Naive thymus-derived CD4-positive, alpha-beta T cell (primary cell): Measurements from ENCODE around the gene CLCA4. TPM values are rescaled to one million over a fixed set of nuclear protein-coding genes. Genes with fewer than 3 reads are reported as not detected.
A peak's percentile ranks its signal among the peaks of the same experiment; 100 is the strongest.

Source experiments
- ATAC-seq: fragments of 150-1000 bp; cut with Tn5 transposase; 2 replicates; pipeline ENCODE4 v1.10.0; 2021; ENCODE audit warnings: mild to moderate bottlenecking, moderate library complexity
- CTCF ChIA-PET: fragments of 350-600 bp; sonication (Branson Sonifier 250); formaldehyde crosslinking; loops from one replicate; lab custom pipeline; 2021; ENCODE audit warnings: antibody characterized with exemption; lab: Charles Lee
- POLR2A ChIA-PET: fragments of 350-600 bp; sonication (Branson Sonifier 250); formaldehyde crosslinking; loops from one replicate; lab custom pipeline; 2021; ENCODE audit warnings: antibody characterized with exemption, inconsistent platforms; lab: Charles Lee
- DNase-seq, 9 donors: peaks; one replicate each; pipeline versions ENCODE4 v3.0.0 to v3.0.0-alpha.2; 2020 to 2022; ENCODE audit warnings: mixed read lengths in 1 of 9
- H3K27ac ChIP-seq: one replicate; pipeline ENCODE4 v1.7.0; 2013; ENCODE audit warnings: mild to moderate bottlenecking, low read depth, low read length, moderate library complexity
- H3K27me3 ChIP-seq, 2 donors: one replicate each; pipeline ENCODE4 v1.7.0; 2013; ENCODE audit warnings: low read length in 2 of 2, mild to moderate bottlenecking in 2 of 2, moderate library complexity in 2 of 2; ENCODE audit not compliant: control insufficient read depth in 2 of 2, insufficient read depth in 2 of 2
- H3K36me3 ChIP-seq, 3 experiments: 1 replicate in 2 of 3; 2 replicates in 1 of 3; pipeline ENCODE4 v1.7.0; 2013; ENCODE audit warnings: low read length in 3 of 3, mild to moderate bottlenecking in 3 of 3, moderate library complexity in 1 of 3; ENCODE audit not compliant: insufficient read depth in 3 of 3, control insufficient read depth in 2 of 3
- H3K4me1 ChIP-seq, 2 donors: one replicate each; pipeline ENCODE4 v1.7.0; 2013; ENCODE audit warnings: low read length in 2 of 2, mild to moderate bottlenecking in 2 of 2, moderate library complexity in 1 of 2; ENCODE audit not compliant: control insufficient read depth in 2 of 2, insufficient read depth in 2 of 2
- H3K4me3 ChIP-seq: 2 replicates; pipeline ENCODE4 v1.7.0; 2013; ENCODE audit warnings: mild to moderate bottlenecking, low read length
- H3K9me3 ChIP-seq, 3 experiments: 1 replicate in 2 of 3; 2 replicates in 1 of 3; pipeline ENCODE4 v1.7.0; 2013; ENCODE audit warnings: low read length in 3 of 3; ENCODE audit not compliant: control insufficient read depth in 2 of 3
- H3K27ac Mint-ChIP-seq, 9 donors: one replicate each; pipeline ENCODE4 v1.8.0; 2020 to 2022; ENCODE audit warnings: mixed read lengths in 9 of 9, mild to moderate bottlenecking in 8 of 9, moderate library complexity in 5 of 9, inconsistent platforms in 2 of 9
- H3K27me3 Mint-ChIP-seq, 5 donors: one replicate each; pipeline ENCODE4 v1.8.0; 2021 to 2022; ENCODE audit warnings: mixed read lengths in 5 of 5, mild to moderate bottlenecking in 1 of 5
- H3K36me3 Mint-ChIP-seq, 5 donors: one replicate each; pipeline ENCODE4 v1.8.0; 2020 to 2022; ENCODE audit warnings: mixed read lengths in 5 of 5, mild to moderate bottlenecking in 3 of 5, inconsistent platforms in 1 of 5
- H3K4me1 Mint-ChIP-seq, 7 donors: one replicate each; pipeline ENCODE4 v1.8.0; 2020 to 2022; ENCODE audit warnings: mixed read lengths in 7 of 7, mild to moderate bottlenecking in 3 of 7, inconsistent platforms in 1 of 7
- H3K4me3 Mint-ChIP-seq, 10 donors: one replicate each; pipeline ENCODE4 v1.8.0; 2020 to 2022; ENCODE audit warnings: mild to moderate bottlenecking in 10 of 10, mixed read lengths in 10 of 10, moderate library complexity in 6 of 10, inconsistent platforms in 2 of 10
- H3K9me3 Mint-ChIP-seq, 11 donors: one replicate each; pipeline ENCODE4 v1.8.0; 2020 to 2022; ENCODE audit warnings: mixed read lengths in 11 of 11, mild to moderate bottlenecking in 4 of 11, inconsistent platforms in 1 of 11, moderate library complexity in 1 of 11
- intact Hi-C, 2 donors: fragments of 100-400 bp; cut with micrococcal nuclease; formaldehyde crosslinking; loops; one replicate each; pipeline ENCODE4 v1.15.1; 2023
- polyA plus RNA-seq, 2 donors: library from polyadenylated mRNA; unstranded; fragments of 300-500 nt; fragmentation: Illumina TruSeq; gene quantifications; one replicate each; pipeline ENCODE4 v1.2.3, GENCODE V29; 2021
- total RNA-seq, 6 experiments: library from RNA in 5 of 6; stranded (reverse) in 5 of 6; gene quantifications; 1 replicate in 5 of 6; 2 replicates in 1 of 6; pipeline ENCODE4 v1.2.3 and lab custom pipeline; 2021 to 2026

CLCA4 gene
- total and polyA plus RNA-seq, 7 experiments from 2014 or later: not detected

DNA sequence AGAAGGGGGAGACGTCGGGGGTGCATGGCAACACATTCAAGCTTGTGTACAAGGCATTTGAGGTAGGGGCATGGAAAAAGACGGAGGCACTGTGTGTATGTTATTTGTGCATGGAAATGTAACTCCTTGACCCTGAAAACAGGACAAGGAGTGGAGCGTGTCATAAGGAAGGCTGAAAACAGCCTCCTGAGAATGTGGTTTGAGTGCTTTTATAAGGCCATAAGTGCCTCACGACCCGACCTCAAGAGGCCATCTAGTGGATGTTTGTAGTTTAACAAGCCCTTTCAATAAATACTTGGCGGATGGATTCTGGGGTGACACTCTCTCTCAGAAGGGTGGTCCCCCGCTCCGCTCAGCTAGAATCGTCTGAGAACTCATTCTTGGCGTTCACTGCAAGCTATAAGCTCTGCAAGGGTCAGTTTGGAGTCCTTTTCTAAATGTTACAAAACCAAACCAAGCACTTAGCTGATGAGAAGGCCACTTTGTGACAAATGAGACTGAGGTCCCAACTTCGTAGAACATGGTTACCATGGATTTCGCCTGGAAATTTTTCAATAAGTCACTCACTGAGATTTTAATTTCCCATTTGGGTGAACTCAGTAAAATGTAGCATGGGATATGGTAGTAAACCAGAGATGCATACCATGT, 38.8 kb upstream of the CLCA4 start:
- no peak overlapping the region for H3K4me3 Mint-ChIP-seq
- H3K9me3 Mint-ChIP-seq: peaks cover 0 to 3% (median 0%) of the 10 kb centered on the region in 11 donors
- H3K4me1 Mint-ChIP-seq: peaks cover 0 to 8% (median 0%) of the 10 kb centered on the region in 7 donors
- Histone ChIP-seq H3K4me1 (no peaks in the 10 kb centered on the region), H3K4me3 (no peak overlapping the region), H3K27me3 (no peaks in the 10 kb centered on the region), H3K27ac (no peak overlapping the region), H3K9me3 (no peaks in the 10 kb centered on the region), H3K36me3 (no peaks in the 10 kb centered on the region)
- peak in 5 of 9 donors; percentile 13 to 30 (median 25) for DNase-seq
- ChIA-PET POLR2A (interaction anchor here (1.3 kb wide), 1 partner anchor 196 kb away, joined by 3 read pairs; the partner anchor contains the start of gene SH3GLB1), CTCF (interaction anchor here (0.5 to 1.5 kb wide), 5 partner anchors 11 to 130 kb away, joined by 3 to 7 read pairs (median 3); no protein-coding TSS in a partner anchor)
- peaks cover 0 to 29% (median 6%) of the 10 kb centered on the region in 5 donors for H3K27me3 Mint-ChIP-seq
- ATAC-seq: peak; percentile 41
- H3K27ac Mint-ChIP-seq: no peak overlapping the region
- no peaks in the 10 kb centered on the region for H3K36me3 Mint-ChIP-seq
- intact Hi-C loops: loop anchor here (1.0 to 10.0 kb wide), 4 partner anchors 89 to 457 kb away; partner anchors contain the start of gene SH3GLB1 (in 1 of the 2)

DNA sequence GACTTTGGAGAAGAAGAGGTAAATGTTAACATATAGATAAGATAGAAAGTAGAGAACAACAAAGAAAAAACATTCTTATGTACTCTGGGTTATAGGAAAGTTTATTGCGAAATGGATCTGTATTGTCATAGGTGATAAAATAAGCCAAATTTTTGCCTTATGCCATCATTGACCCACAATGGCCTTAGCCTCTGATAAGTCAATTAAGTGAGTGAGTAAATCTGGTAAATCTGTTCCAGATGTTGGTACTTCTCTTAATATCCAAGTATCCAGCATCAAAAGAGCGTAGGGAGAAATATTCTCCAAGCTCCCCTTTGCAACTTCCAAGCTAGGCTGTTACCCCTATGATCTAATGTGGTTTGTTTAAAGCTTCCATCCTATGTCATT, 38.3 kb upstream of the CLCA4 start:
- no peak for ATAC-seq
- intact Hi-C loops: loop anchor here (1.0 to 10.0 kb wide), 4 partner anchors 89 to 456 kb away; partner anchors contain the start of gene SH3GLB1 (in 1 of the 2)

DNA sequence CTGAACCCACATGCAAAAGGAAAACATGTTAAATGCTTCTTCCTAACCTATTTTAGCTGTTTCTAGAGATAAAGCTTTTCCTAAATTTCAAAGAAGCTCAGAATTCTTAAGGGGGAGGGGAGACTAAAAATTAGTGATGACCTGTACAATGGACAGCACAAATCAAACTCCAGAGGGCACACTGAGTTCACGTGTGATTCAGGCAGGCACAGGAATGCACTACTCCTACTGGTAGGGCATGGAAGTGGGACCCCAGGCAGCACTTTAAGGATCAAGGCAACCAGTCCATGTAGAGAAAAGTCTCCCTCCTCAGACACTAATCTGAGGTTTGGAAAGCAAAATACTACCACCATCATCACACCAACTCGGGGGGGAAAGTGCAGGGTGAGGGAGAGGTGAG, 31.3 kb upstream of the CLCA4 start:
- no peaks in the 10 kb centered on the region for H3K36me3 ChIP-seq
- no peaks in the 10 kb centered on the region for H3K27me3 ChIP-seq
- H3K9me3 ChIP-seq: no peaks in the 10 kb centered on the region
- intact Hi-C loops: loop anchor here in 1 of 2 donors (5.0 kb wide), 2 partner anchors 227 to 567 kb away; no protein-coding TSS in a partner anchor
- no peaks in the 10 kb centered on the region for H3K4me1 ChIP-seq
- H3K9me3 Mint-ChIP-seq: peaks cover 0 to 1% (median 0%) of the 10 kb centered on the region in 11 donors
- H3K27ac ChIP-seq: no peak overlapping the region
- H3K4me3 Mint-ChIP-seq: no peak overlapping the region
- DNase-seq: no peak
- CTCF ChIA-PET: interaction anchor here (0.6 kb wide), 1 partner anchor 229 kb away, joined by 3 read pairs; no protein-coding TSS in a partner anchor
- POLR2A ChIA-PET: no interaction called here
- H3K27me3 Mint-ChIP-seq: no peaks in the 10 kb centered on the region
- H3K36me3 Mint-ChIP-seq: no peaks in the 10 kb centered on the region
- no peak for ATAC-seq
- no peaks in the 10 kb centered on the region for H3K4me1 Mint-ChIP-seq
- no peak overlapping the region for H3K4me3 ChIP-seq
- no peak overlapping the region for H3K27ac Mint-ChIP-seq

More for the DNA sequence above, 38.3 kb upstream of the CLCA4 start:
- H3K27ac ChIP-seq: no peak overlapping the region
- Mint-ChIP-seq H3K4me1 (peaks cover 0 to 8% (median 0%) of the 10 kb centered on the region in 7 donors), H3K36me3 (no peaks in the 10 kb centered on the region), H3K27ac (no peak overlapping the region), H3K27me3 (peaks cover 0 to 24% (median 6%) of the 10 kb centered on the region in 5 donors), H3K4me3 (no peak overlapping the region), H3K9me3 (peaks cover 0 to 3% (median 0%) of the 10 kb centered on the region in 11 donors)
- ChIA-PET POLR2A (interaction anchor here (1.3 kb wide), 1 partner anchor 196 kb away, joined by 3 read pairs; the partner anchor contains the start of gene SH3GLB1), CTCF (interaction anchor here (0.7 to 1.5 kb wide), 4 partner anchors 9 to 130 kb away, joined by 3 to 5 read pairs (median 3); no protein-coding TSS in a partner anchor)
- H3K4me3 ChIP-seq: no peak overlapping the region
- no peak for DNase-seq
- H3K27me3 ChIP-seq: no peaks in the 10 kb centered on the region
- H3K9me3 ChIP-seq: no peaks in the 10 kb centered on the region
- H3K4me1 ChIP-seq: no peaks in the 10 kb centered on the region
- no peaks in the 10 kb centered on the region for H3K36me3 ChIP-seq

DNA sequence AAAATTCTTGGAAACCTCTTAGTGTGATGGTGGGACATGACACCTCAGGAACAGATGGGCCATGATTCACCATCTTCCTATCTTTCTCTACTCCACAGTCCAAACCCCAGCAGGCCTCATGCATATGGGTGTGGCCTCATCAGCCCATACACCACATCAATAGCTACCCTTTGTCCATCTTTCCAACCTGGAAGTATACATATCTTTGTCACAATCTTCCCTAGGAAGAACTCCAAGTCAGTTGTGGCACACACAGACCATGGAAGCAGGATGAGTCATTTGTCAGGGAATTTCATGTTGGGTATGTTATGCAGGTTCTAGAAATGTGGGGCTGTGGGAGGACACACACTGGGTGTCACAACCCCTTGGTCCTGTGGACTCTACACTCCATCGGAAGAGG, 30.5 kb upstream of the CLCA4 start:
- H3K36me3 Mint-ChIP-seq: no peaks in the 10 kb centered on the region
- H3K4me3 ChIP-seq: no peak overlapping the region
- CTCF ChIA-PET: interaction anchor here (1.0 kb wide), 1 partner anchor 17 kb away, joined by 3 read pairs; no protein-coding TSS in a partner anchor
- intact Hi-C loops: loop anchor here in 1 of 2 donors (5.0 kb wide), 2 partner anchors 226 to 566 kb away; no protein-coding TSS in a partner anchor
- no peaks in the 10 kb centered on the region for H3K27me3 Mint-ChIP-seq
- H3K4me3 Mint-ChIP-seq: no peak overlapping the region
- H3K4me1 Mint-ChIP-seq: no peaks in the 10 kb centered on the region
- H3K27ac ChIP-seq: no peak overlapping the region
- POLR2A ChIA-PET: no interaction called here
- H3K36me3 ChIP-seq: no peaks in the 10 kb centered on the region
- no peak for ATAC-seq
- H3K9me3 ChIP-seq: no peaks in the 10 kb centered on the region
- H3K27ac Mint-ChIP-seq: no peak overlapping the region
- H3K9me3 Mint-ChIP-seq: no peaks in the 10 kb centered on the region
- no peaks in the 10 kb centered on the region for H3K4me1 ChIP-seq
- H3K27me3 ChIP-seq: no peaks in the 10 kb centered on the region
- DNase-seq: no peak

DNA sequence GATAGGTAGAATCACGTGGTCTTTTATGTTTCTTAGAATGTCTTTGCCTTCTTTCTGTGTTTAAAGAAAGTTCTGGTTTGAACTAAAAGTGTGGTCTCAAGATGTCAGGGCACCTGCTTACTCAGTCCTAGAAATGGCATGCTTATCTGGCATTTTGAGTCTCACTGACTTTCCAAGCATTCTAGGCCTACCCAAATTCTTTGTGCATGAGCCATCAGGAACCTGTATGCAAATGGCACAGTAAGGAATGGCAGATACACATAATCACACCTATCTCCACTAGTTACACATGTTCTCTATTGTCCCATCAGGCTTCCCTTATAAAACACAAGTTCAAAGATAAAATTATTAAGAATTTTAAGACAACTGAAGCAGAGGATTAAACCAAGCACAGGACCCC, 29.5 kb upstream of the CLCA4 start:
- Mint-ChIP-seq H3K4me1 (no peaks in the 10 kb centered on the region), H3K36me3 (no peaks in the 10 kb centered on the region), H3K27me3 (no peaks in the 10 kb centered on the region), H3K9me3 (no peaks in the 10 kb centered on the region), H3K4me3 (no peak overlapping the region), H3K27ac (no peak overlapping the region)
- H3K36me3 ChIP-seq: no peaks in the 10 kb centered on the region
- ChIA-PET POLR2A (no interaction called here), CTCF (interaction anchor here (0.9 to 1.2 kb wide), 3 partner anchors 10 to 18 kb away, joined by 3 to 4 read pairs (median 3); no protein-coding TSS in a partner anchor)
- no peaks in the 10 kb centered on the region for H3K4me1 ChIP-seq
- no peaks in the 10 kb centered on the region for H3K9me3 ChIP-seq
- H3K27ac ChIP-seq: no peak overlapping the region
- H3K27me3 ChIP-seq: no peaks in the 10 kb centered on the region
- DNase-seq: no peak
- intact Hi-C loops: loop anchor here in 1 of 2 donors (5.0 kb wide), 2 partner anchors 225 to 565 kb away; no protein-coding TSS in a partner anchor
- ATAC-seq: no peak
- H3K4me3 ChIP-seq: no peak overlapping the region

DNA sequence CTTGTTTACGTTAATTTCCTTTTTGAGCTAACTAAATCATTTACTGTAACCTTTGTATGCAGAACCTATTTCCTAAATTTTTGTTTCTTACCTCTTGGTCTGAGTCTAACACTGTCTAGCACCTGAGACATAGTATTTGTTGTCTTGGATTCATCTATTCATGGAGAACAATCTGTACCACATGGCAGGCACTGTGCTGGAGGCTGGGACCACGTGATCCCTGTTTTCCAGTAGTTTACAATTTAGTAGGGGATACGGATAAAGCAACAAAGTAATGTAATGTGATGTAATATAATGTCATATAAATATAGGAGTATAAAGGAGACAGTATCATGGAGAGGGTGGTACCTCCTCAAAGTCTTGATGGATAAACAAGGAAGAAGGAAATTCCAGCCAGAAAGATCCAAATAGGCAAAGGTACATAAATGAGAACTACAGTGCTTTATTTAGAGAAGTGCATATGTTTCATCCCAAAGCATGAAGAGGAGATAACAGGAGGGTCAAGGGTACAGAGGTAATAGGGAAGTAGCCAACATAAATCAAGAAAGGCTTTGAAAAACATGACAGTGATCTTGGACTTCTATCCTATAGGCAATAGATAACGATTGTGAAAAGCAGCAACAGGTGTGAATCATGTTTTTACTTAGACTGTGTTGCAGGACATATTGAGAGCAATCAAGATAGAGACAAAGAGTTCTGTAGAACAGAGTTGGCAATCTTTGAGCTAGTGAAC, 25.9 kb upstream of the CLCA4 start:
- CTCF ChIA-PET: no interaction called here
- DNase-seq (no peak), ATAC-seq (no peak)
- Histone ChIP-seq H3K36me3 (no peaks in the 10 kb centered on the region), H3K9me3 (no peaks in the 10 kb centered on the region), H3K27ac (no peak overlapping the region), H3K27me3 (no peaks in the 10 kb centered on the region), H3K4me3 (no peak overlapping the region), H3K4me1 (no peaks in the 10 kb centered on the region)
- Mint-ChIP-seq H3K27ac (no peak overlapping the region), H3K4me3 (no peak overlapping the region), H3K27me3 (no peaks in the 10 kb centered on the region), H3K9me3 (peaks cover 0 to 2% (median 0%) of the 10 kb centered on the region in 11 donors), H3K36me3 (no peaks in the 10 kb centered on the region), H3K4me1 (no peaks in the 10 kb centered on the region)
- POLR2A ChIA-PET: interaction anchor here (0.6 kb wide), 1 partner anchor 1244 kb away, joined by 3 read pairs; no protein-coding TSS in a partner anchor
- intact Hi-C loops: no loop called here
